ENCODE results near the gene SSR4.

GRCh38 chrX:153799326-153799725, 4.9 kb downstream of the SSR4 start:
- TF ChIP-seq CTCF (IDR thresholded peaks at IDR 0.05; ENCODE audit: low read depth, low read length, poor library complexity, severe bottlenecking) = no peak
- TF ChIP-seq EZH2phosphoT487 (IDR thresholded peaks at IDR 0.05; ENCODE audit: borderline replicate concordance, low read length) = no peak

Measured in DOHH2 (cell line).